HepG2 (cell line): Measurements from ENCODE around the gene TMEM107. TPM values are rescaled to one million over a fixed set of nuclear protein-coding genes. Genes with fewer than 3 reads are reported as not detected.

ENCODE experiments used
- ATF3 ChIP-seq: sonication (generic); formaldehyde crosslinking; IDR thresholded peaks from 2 replicates; pipeline ENCODE4 v1.4.0; 2020; ENCODE audit warnings: missing genetic modification reagents
- BHLHE40 ChIP-seq: IDR thresholded peaks from 2 replicates; pipeline ENCODE4 v1.6.1; 2011; ENCODE audit warnings: low read length, improper control_type of control experiment
- CENPX ChIP-seq: sonication (generic); formaldehyde crosslinking; IDR thresholded peaks from 2 replicates; pipeline ENCODE4 v1.9.0; 2021; ENCODE audit warnings: mild to moderate bottlenecking, missing genetic modification reagents, moderate library complexity
- FOSL2 ChIP-seq: sonication (generic); formaldehyde crosslinking; IDR thresholded peaks from 2 replicates; pipeline ENCODE4 v1.4.0; 2020; ENCODE audit warnings: missing genetic modification reagents
- GATAD1 ChIP-seq: IDR thresholded peaks from 2 replicates; pipeline ENCODE4 v1.6.1; 2016; ENCODE audit warnings: missing genetic modification reagents, missing compliant biosample characterization
- GLMP ChIP-seq: sonication (generic); formaldehyde crosslinking; IDR thresholded peaks from 2 replicates; pipeline ENCODE4 v1.9.0; 2021; ENCODE audit warnings: missing genetic modification reagents, mild to moderate bottlenecking, borderline replicate concordance
- MAF1 ChIP-seq: sonication (generic); formaldehyde crosslinking; IDR thresholded peaks from 2 replicates; pipeline ENCODE4 v1.5.0; 2020; ENCODE audit warnings: missing genetic modification reagents, borderline replicate concordance
- MAZ ChIP-seq, 2 experiments: sonication (generic) in 1 of 2; formaldehyde crosslinking in 1 of 2; IDR thresholded peaks; 2 replicates each; pipeline versions ENCODE4 v1.5.0 to v1.6.1; 2012 to 2020; ENCODE audit warnings: low read depth in 2 of 2, mild to moderate bottlenecking in 2 of 2, borderline replicate concordance in 1 of 2, improper control_type of control experiment in 1 of 2, low read length in 1 of 2, missing genetic modification reagents in 1 of 2, moderate library complexity in 1 of 2
- POGK ChIP-seq: sonication (generic); formaldehyde crosslinking; conservative IDR thresholded peaks from 2 replicates; pipeline ENCODE4 v1.8.0; 2022; ENCODE audit warnings: mild to moderate bottlenecking, moderate library complexity, missing genetic modification reagents
- SCMH1 ChIP-seq: sonication (generic); formaldehyde crosslinking; IDR thresholded peaks from 2 replicates; pipeline ENCODE4 v1.9.0; 2021; ENCODE audit warnings: missing genetic modification reagents, mild to moderate bottlenecking, borderline replicate concordance
- SP4 ChIP-seq: sonication (generic); formaldehyde crosslinking; IDR thresholded peaks from 2 replicates; pipeline ENCODE4 v1.8.1; 2023; ENCODE audit warnings: mild to moderate bottlenecking, missing genetic modification reagents
- TFAP4 ChIP-seq: sonication (generic); IDR thresholded peaks from 2 replicates; pipeline ENCODE4 v1.6.1; 2016; ENCODE audit warnings: low read depth, borderline replicate concordance
- TOPORS ChIP-seq: sonication (generic); formaldehyde crosslinking; IDR thresholded peaks from 2 replicates; pipeline ENCODE4 v1.8.0; 2023; ENCODE audit warnings: mild to moderate bottlenecking, missing genetic modification reagents
- ZMYM3 ChIP-seq: sonication (generic); formaldehyde crosslinking; IDR thresholded peaks from 2 replicates; pipeline ENCODE4 v1.5.1; 2020; ENCODE audit warnings: mild to moderate bottlenecking, missing genetic modification reagents
- ZNF143 ChIP-seq: sonication (generic); formaldehyde crosslinking; IDR thresholded peaks from 2 replicates; pipeline ENCODE4 v1.4.0; 2020; ENCODE audit warnings: missing genetic modification reagents
- ZNF326 ChIP-seq: sonication (generic); formaldehyde crosslinking; IDR thresholded peaks from 2 replicates; pipeline ENCODE4 v1.4.0; 2020; ENCODE audit warnings: missing genetic modification reagents, borderline replicate concordance
- ZNF550 ChIP-seq: sonication (generic); formaldehyde crosslinking; IDR thresholded peaks from 2 replicates; pipeline ENCODE4 v1.4.0; 2020; ENCODE audit warnings: mild to moderate bottlenecking, missing genetic modification reagents, borderline replicate concordance
- ZNF777 ChIP-seq: sonication (generic); formaldehyde crosslinking; IDR thresholded peaks from 2 replicates; pipeline ENCODE4 v1.4.0; 2020; ENCODE audit warnings: missing genetic modification reagents
- polyA plus RNA-seq, 8 experiments: library from polyadenylated mRNA; depleted of rRNA in 3 of 8; stranded (reverse) in 7 of 8; unstranded in 1 of 8; fragments of >200 nt; fragmentation: Illumina TruSeq in 4 of 8; extraction: Trizol in 4 of 8; gene quantifications; 2 replicates each; pipeline versions ENCODE4 v1.2.1 to v1.2.3, GENCODE V29; 2011 to 2016; ENCODE audit warnings: low read depth in 4 of 8, missing spikeins in 1 of 8, mixed read lengths in 1 of 8; ENCODE audit not compliant: insufficient read depth in 1 of 8
- total RNA-seq, 5 experiments: library from RNA; depleted of rRNA; stranded (reverse); fragments of >200 nt; fragmentation: Illumina TruSeq; extraction: Trizol; gene quantifications; 2 replicates each; pipeline ENCODE4 v1.2.3, GENCODE V29; 2016; ENCODE audit warnings: low read depth in 1 of 5
- TF ChIP-seq, protein P1 (sequence below): sonication (generic); formaldehyde crosslinking; IDR thresholded peaks from 2 replicates; pipeline ENCODE4 v1.4.0; 2020; ENCODE audit warnings: low read depth, mild to moderate bottlenecking, missing genetic modification reagents
- TF ChIP-seq, protein P2 (sequence below): sonication (generic); formaldehyde crosslinking; conservative IDR thresholded peaks from 2 replicates; pipeline ENCODE4 v1.4.0; 2020; ENCODE audit warnings: missing genetic modification reagents
- TF ChIP-seq, protein P3 (sequence below): sonication (generic); formaldehyde crosslinking; IDR thresholded peaks from 2 replicates; pipeline ENCODE4 v1.4.0; 2020; ENCODE audit warnings: missing genetic modification reagents

Gene TMEM107
- total and polyA plus RNA-seq, 2 of the 13 experiments (the other 11 are each of a cell fraction or from before 2014, with no cell fraction given), result 7.2 to 15.3 TPM

DNA sequence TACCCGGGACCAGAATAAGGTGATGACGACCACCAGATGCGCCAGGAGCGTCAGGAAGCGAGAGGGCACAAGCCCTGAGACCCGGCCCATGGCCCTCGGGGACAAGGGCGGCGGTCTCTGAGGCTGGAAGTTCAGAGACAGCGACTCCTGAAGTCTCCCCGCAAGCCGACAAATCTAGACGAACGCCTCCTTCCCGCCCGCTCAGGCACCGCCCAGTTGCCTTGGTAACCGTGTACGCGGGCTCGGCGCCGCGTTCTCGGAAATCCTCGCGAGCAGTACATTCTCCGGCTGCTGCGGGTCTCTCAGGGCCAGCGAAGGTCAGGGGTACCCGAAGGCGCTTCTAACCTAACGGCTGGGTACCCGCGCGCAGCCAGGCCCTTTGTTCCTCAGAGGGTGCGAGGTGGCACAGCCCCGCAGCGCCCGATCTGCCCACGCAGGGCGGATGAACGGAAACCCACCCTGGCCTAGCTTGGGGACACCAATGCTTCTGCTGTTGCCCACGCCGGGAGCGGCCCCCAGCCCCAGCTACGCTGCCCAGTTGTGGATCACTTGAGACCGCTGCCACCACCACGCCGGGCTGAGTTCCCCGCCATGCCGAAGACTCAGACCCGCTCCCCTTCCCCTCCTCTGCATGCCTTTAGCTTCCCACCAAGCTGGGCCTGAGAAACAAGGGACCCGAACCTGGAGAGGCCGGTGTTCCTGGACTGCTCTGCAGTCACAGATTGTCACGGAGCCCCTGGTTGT, at the start of gene TMEM107 (continued):
- TF ChIP-seq SP4 (CRISPR knock-in tag) (no peak), ZNF326 (no peak), GLMP (CRISPR knock-in tag) (no peak), SCMH1 (CRISPR knock-in tag) (no peak), TFAP4 (no peak), ZNF550 (CRISPR knock-in tag) (no peak), FOSL2 (CRISPR knock-in tag) (no peak), TOPORS (CRISPR knock-in tag) (no peak), POGK (CRISPR knock-in tag) (no peak), ATF3 (CRISPR knock-in tag) (no peak), ZMYM3 (CRISPR knock-in tag) (no peak), MAF1 (CRISPR knock-in tag) (no peak; the same call in 1 of the 2 replicates), MAZ (IDR thresholded peaks at IDR 0.05; ENCODE audit: borderline replicate concordance, low read depth, low read length) (no peak), MAZ (CRISPR knock-in tag; IDR thresholded peaks at IDR 0.05; ENCODE audit: low read depth) (peak; percentile 50; the same call in 1 of the 2 replicates), BHLHE40 (no peak), ZNF143 (no peak), GATAD1 (CRISPR knock-in tag) (no peak), CENPX (no peak), ZNF777 (CRISPR knock-in tag) (peak; percentile 48; the same call in 1 of the 2 replicates)
- TF ChIP-seq, protein P1, sequence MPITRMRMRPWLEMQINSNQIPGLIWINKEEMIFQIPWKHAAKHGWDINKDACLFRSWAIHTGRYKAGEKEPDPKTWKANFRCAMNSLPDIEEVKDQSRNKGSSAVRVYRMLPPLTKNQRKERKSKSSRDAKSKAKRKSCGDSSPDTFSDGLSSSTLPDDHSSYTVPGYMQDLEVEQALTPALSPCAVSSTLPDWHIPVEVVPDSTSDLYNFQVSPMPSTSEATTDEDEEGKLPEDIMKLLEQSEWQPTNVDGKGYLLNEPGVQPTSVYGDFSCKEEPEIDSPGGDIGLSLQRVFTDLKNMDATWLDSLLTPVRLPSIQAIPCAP (CRISPR knock-in tag), result no peak
- TF ChIP-seq, protein P2, sequence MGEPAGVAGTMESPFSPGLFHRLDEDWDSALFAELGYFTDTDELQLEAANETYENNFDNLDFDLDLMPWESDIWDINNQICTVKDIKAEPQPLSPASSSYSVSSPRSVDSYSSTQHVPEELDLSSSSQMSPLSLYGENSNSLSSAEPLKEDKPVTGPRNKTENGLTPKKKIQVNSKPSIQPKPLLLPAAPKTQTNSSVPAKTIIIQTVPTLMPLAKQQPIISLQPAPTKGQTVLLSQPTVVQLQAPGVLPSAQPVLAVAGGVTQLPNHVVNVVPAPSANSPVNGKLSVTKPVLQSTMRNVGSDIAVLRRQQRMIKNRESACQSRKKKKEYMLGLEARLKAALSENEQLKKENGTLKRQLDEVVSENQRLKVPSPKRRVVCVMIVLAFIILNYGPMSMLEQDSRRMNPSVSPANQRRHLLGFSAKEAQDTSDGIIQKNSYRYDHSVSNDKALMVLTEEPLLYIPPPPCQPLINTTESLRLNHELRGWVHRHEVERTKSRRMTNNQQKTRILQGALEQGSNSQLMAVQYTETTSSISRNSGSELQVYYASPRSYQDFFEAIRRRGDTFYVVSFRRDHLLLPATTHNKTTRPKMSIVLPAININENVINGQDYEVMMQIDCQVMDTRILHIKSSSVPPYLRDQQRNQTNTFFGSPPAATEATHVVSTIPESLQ (CRISPR knock-in tag), result no peak
- TF ChIP-seq, protein P3, sequence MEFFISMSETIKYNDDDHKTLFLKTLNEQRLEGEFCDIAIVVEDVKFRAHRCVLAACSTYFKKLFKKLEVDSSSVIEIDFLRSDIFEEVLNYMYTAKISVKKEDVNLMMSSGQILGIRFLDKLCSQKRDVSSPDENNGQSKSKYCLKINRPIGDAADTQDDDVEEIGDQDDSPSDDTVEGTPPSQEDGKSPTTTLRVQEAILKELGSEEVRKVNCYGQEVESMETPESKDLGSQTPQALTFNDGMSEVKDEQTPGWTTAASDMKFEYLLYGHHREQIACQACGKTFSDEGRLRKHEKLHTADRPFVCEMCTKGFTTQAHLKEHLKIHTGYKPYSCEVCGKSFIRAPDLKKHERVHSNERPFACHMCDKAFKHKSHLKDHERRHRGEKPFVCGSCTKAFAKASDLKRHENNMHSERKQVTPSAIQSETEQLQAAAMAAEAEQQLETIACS (CRISPR knock-in tag), result no peak
